ENCODE results near the gene MANSC1.
A peak's percentile ranks its signal among the peaks of the same experiment; 100 is the strongest.

GRCh38 chr12:12334367-12335040 is 15.5 kb downstream of the MANSC1 start:
- TF ChIP-seq SRF (IDR thresholded peaks at IDR 0.05; ENCODE audit: low read depth in 2 of 2, low read length in 2 of 2) (no peak), HDGF (IDR thresholded peaks at IDR 0.05) (no peak), RAD21 (IDR thresholded peaks at IDR 0.05; ENCODE audit: insufficient read depth, low read depth, low read length) (peak; percentile 58), ZZZ3 (IDR thresholded peaks at IDR 0.05; ENCODE audit: control insufficient read depth, insufficient read length, low read depth) (no peak), CTCF (IDR thresholded peaks at IDR 0.05 in 2 of 3, conservative IDR thresholded peaks at IDR 0.05 in 1 of 3; ENCODE audit: control insufficient read depth in 2 of 3, extremely low read depth in 1 of 3, insufficient read depth in 1 of 3, low read depth in 3 of 3, low read length in 3 of 3) (peak; percentile 81 to 89 (median 82))

All from GM12878 (cell line).